HCT116 (cell line): Measurements from ENCODE around the gene RBBP6.

ENCODE experiments used
- CTCF ChIP-seq, 3 experiments: fragments of 200-600 bp in 1 of 3; sonication (generic) in 1 of 3; IDR thresholded peaks in 2 of 3; conservative IDR thresholded peaks in 1 of 3; 2 replicates each; pipeline ENCODE4 v1.5.1; 2012 to 2017; ENCODE audit warnings: low read depth in 2 of 3, low read length in 2 of 3, antibody characterized with exemption in 1 of 3, borderline replicate concordance in 1 of 3, control low read depth in 1 of 3, mild to moderate bottlenecking in 1 of 3, mixed read lengths in 1 of 3, mixed run types in 1 of 3, moderate library complexity in 1 of 3; ENCODE audit not compliant: insufficient read depth in 1 of 3
- EZH2 ChIP-seq: fragments of 200-600 bp; sonication (generic); IDR thresholded peaks from 2 replicates; pipeline ENCODE4 v1.6.1; 2017; ENCODE audit warnings: antibody characterized with exemption, mixed run types
- POLR2A ChIP-seq: IDR thresholded peaks from 2 replicates; pipeline ENCODE4 v1.7.0; 2011; ENCODE audit warnings: borderline replicate concordance; ENCODE audit not compliant: insufficient read depth, insufficient read length; ENCODE audit errors: extremely low read depth
- RAD21 ChIP-seq: IDR thresholded peaks from 2 replicates; pipeline ENCODE4 v1.6.1; 2012; ENCODE audit warnings: low read depth, mild to moderate bottlenecking
- TF ChIP-seq, protein P1 (sequence below): IDR thresholded peaks from 2 replicates; pipeline ENCODE4 v1.6.1; 2012; ENCODE audit warnings: low read depth

DNA sequence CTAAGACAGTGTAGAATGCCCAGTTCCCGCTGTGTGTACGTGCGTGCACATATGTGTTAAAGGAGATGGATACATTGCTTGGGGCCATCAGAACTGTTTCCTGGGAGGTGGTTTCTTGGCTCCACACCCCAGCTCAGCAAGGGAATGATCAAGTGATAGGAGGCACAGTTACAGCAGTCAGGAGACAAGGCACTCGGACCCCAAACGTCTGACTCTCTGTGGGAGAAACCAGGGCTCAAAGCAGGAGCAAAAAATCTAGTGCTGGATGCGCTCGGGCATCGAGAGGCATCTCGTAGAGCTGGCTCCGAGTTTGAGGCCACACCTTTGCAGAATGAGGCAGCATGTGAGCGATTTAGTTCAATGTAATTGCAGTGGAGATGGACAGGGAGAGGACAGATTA is 71.9 kb downstream of the RBBP6 start:
- TF ChIP-seq CTCF (IDR thresholded peaks at IDR 0.05 in 2 of 3, conservative IDR thresholded peaks at IDR 0.05 in 1 of 3; ENCODE audit: borderline replicate concordance in 1 of 3, insufficient read depth in 1 of 3, low read depth in 2 of 3, low read length in 2 of 3) (no peak), POLR2A (no peak), RAD21 (no peak), EZH2 (no peak)
- TF ChIP-seq, protein P1, sequence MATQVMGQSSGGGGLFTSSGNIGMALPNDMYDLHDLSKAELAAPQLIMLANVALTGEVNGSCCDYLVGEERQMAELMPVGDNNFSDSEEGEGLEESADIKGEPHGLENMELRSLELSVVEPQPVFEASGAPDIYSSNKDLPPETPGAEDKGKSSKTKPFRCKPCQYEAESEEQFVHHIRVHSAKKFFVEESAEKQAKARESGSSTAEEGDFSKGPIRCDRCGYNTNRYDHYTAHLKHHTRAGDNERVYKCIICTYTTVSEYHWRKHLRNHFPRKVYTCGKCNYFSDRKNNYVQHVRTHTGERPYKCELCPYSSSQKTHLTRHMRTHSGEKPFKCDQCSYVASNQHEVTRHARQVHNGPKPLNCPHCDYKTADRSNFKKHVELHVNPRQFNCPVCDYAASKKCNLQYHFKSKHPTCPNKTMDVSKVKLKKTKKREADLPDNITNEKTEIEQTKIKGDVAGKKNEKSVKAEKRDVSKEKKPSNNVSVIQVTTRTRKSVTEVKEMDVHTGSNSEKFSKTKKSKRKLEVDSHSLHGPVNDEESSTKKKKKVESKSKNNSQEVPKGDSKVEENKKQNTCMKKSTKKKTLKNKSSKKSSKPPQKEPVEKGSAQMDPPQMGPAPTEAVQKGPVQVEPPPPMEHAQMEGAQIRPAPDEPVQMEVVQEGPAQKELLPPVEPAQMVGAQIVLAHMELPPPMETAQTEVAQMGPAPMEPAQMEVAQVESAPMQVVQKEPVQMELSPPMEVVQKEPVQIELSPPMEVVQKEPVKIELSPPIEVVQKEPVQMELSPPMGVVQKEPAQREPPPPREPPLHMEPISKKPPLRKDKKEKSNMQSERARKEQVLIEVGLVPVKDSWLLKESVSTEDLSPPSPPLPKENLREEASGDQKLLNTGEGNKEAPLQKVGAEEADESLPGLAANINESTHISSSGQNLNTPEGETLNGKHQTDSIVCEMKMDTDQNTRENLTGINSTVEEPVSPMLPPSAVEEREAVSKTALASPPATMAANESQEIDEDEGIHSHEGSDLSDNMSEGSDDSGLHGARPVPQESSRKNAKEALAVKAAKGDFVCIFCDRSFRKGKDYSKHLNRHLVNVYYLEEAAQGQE, result no peak
